Mucosa of gallbladder (tissue), 1 donor: ENCODE results near the gene RNF208. TPM values are rescaled to one million over a fixed set of nuclear protein-coding genes. Genes with fewer than 3 reads are reported as not detected.

ENCODE experiments used
- DNase-seq: peaks from one replicate; pipeline ENCODE4 v3.0.0-alpha.2; 2020; ENCODE audit warnings: low spot score
- total RNA-seq: library from RNA; stranded (reverse); gene quantifications from one replicate; pipeline ENCODE4 v1.2.1, GENCODE V29; 2021
- donor health status: DM: no; HTN: no; CAD: no.

RNF208 gene
- total RNA-seq, 1 donor from 2014 or later, result 16.8 TPM

- no peak for DNase-seq
These were observed 7.4 kb downstream of the RNF208 start for GRCh38 chr9:137214620-137215019.

GRCh38 chr9:137213160-137214060 lies 8.6 kb downstream of the RNF208 start:
- DNase-seq, result no peak

- DNase-seq, result no peak
These were observed 9.5 kb downstream of the RNF208 start for GRCh38 chr9:137212520-137212919.

- no peak for DNase-seq
These were observed 10.5 kb downstream of the RNF208 start for GRCh38 chr9:137211532-137211931.

DNA sequence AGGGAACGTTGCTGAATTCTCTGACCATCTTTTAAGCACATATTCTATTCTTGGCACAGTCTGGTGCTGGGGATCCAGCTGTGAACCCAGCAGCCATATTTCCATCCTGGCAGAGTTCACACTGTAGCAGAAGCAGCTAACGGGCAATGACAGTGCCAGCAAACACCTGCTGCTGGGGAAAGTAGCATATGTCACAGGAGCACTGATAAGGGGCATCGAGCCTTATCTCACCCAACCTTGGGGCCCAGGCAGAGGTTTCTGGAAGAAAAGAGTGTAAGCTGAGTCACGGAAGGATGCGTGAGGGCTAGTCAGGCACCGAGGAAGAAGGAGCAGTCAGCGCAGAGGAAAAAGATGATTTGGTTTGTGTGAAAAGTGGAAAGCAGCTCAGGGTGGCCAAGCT lies 15.4 kb downstream of the RNF208 start:
- DNase-seq, result no peak

DNA sequence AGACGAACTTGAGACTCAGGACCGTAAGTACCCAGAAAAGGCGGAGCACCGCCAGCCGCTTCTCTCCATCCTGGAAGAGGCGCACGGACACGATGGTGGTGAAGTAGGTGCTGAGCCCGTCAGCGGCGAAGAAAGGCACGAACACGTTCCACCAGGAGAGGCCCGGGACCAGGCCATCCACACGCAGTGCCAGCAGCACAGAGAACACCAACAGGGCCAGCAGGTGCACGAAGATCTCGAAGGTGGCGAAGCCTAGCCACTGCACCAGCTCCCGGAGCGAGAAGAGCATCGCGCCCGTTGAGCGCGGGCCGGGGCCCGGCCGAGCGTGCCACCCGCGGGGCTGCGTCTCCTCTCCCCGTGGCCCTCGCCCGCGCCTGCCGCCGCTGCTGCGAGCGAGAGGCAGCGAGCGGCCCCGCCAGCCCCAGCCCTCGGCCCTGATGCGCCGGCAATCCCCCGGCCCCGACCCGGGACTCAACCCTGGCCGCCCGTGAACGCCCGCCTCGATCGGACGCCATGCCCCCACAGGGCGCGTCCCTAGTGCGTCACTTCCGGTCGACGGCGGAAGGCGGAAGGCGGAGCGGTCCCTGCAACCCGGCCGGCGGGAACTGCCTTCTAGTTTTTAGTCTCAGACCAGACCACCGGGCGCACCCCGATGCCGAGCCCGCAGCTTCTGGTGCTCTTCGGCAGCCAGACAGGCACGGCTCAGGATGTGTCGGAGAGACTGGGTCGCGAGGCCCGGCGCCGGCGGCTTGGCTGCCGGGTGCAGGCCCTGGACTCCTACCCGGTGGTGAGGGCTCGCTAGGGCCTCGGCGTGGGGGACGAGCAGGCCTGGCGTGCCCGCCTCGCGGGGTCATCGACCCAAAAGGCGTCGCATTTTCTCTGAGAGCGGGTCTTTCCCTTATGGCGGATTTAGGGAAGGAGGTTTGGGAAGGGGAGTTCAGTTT lies 16.6 kb downstream of the RNF208 start, which contains the start of the genes NDOR1 and TMEM203:
Gene NDOR1 (plus strand): TSS at position 575 of the 944 bp plus-strand sequence. CDS start 78 bp downstream, at position 653.
Gene TMEM203 (minus strand): TSS at position 523 of the 944 bp plus-strand sequence. CDS start 234 bp downstream, at position 289.
- DNase-seq, result peak; percentile 92

DNA sequence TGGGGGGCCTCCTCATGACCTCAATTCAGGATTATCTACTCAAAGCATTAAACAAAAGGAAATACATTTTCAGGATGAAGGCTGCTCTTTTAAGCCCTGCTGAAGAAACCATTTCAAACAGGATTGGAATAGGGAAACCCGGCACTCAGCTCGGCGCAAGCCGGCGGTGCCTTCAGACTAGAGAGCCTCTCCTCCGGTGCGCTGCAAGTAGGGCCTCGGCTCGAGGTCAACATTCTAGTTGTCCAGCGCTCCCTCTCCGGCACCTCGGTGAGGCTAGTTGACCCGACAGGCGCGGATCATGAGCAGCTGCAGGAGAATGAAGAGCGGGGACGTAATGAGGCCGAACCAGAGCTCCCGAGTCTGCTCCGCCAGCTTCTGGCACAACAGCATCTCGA lies 17.3 kb downstream of the RNF208 start:
- DNase-seq, result no peak

GRCh38 chr9:137202966-137203365 lies 19.1 kb downstream of the RNF208 start:
- DNase-seq, result no peak

GRCh38 chr9:137201205-137201868 lies 20.7 kb downstream of the RNF208 start:
- DNase-seq, result no peak

DNA sequence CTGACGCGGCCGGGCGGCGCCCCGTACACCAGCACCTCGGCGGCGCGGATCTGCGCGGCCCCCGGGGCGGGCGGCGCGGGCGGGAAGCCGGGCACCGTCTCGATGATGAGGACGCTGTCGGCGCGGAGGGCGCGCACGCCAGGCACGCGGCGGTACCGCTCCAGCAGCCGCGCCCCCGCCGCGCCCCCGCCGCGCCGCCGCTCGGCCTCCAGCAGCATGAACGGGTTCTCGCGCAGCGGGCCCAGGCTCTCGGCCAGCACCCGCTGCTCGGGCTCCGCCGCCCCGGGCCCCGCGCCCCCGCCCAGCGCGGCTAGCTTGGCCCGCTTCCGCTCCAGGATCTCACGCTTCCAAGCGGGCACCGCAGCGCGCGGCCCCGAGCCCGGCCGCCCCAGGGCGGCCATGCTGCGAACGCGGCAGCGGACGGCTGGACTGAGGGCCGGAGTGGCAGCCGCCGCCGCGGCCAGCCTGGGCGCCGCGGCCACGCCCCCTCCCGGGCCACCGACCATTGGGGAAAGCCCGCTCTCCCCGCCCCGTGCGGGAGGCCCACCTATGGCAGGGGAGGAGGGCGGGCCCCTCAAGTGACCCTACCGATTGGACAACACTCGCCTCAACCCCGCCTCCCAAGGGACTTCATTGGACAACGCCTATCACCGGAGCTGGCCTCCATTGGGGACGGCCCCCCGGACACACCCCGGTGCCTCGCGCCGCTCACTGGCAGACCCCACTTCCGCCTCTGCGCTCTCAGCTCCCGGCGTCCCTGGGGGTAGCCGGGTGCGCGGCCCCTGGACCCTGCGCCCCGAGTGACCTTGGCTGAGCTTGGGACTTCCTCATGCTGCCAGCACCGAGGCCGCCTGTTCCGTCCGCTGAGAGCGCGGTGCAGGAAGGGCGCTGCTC lies 21.5 kb downstream of the RNF208 start, which contains the start of gene TPRN:
Gene TPRN (minus strand): TSS at position 431 of the 894 bp plus-strand sequence. CDS start 30 bp downstream, at position 401.
- peak; percentile 100 for DNase-seq

- no peak for DNase-seq
These were observed 22.5 kb downstream of the RNF208 start for GRCh38 chr9:137199411-137200121.

- DNase-seq, result no peak
These were observed 23.1 kb downstream of the RNF208 start for GRCh38 chr9:137198902-137199283.

GRCh38 chr9:137198051-137198901 lies 23.8 kb downstream of the RNF208 start:
- peak; percentile 77 for DNase-seq

DNA sequence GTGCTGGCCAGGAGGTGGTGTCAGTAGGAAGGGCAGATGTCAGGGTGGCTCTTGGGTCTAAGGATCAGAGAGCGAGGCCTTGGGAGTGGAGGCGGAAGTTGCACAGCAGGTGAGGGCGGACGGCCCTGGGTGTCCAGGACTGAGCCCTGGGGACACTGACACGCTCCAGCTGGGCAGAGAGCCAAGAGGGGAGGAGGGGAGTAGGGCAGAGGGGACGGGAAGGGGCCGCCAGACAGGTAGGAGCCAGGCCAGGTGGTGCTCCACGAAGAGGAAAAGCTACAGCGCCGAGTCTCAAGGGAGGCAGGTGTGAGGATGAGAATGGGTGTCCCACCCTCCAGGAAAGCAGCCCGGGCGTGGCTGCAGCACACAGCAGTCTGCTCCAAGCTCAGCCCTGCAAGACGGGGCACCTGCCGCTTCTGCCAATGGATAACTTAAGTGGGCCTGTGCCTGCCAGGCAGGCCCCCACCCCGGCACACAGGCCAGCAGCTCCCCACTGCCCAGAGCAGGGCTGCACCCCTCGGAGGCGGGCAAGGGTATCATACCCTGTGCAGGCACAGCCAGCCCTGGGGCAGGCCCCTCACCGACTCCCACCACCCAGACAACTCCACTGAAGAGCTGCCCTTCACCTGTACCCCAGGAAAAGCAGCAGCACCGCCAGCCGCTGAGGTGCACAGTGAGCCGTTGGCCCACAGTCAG lies 26.4 kb downstream of the RNF208 start:
- DNase-seq, result peak; percentile 34

DNA sequence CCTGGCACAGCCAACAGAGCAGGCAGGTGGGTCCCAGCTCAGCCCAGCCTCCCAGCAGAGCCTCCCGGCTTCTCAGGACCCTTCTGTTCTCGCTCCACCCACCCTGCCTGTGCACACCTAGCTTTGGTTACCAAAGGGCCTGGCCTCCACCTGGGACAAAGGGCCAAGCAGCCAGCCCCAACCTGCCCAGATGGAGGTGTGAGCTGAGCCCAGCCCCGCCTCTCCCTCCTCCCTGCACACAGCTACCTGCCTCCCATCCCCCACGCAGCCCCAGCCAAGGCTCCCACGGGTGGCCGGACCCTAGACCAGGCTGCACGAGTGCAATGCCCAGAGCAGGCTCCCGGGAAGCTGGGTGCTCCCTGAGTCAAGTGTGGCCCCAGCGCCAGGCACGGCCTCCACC lies 27.1 kb downstream of the RNF208 start:
- peak; percentile 50 for DNase-seq

DNA sequence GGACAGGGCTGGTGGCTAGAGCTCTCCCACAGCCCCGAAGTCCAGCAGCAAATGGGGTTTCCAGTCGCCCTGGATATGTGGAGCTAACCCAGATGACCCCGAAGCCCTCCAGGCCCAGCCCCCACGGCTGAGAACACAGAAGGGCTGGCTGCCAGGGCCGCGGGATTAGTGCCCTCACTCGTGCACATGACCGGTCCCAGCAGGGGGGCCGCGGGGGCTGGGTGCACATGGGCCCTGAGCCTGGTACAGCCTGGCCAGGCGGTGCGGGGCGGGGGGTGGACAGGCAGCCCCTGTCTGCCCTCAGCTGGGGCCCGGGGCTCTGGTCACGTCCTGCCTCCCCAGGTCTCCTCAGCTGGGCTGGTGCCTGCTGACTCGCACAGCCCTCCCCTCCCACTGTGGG lies 27.7 kb downstream of the RNF208 start:
- peak; percentile 47 for DNase-seq

DNA sequence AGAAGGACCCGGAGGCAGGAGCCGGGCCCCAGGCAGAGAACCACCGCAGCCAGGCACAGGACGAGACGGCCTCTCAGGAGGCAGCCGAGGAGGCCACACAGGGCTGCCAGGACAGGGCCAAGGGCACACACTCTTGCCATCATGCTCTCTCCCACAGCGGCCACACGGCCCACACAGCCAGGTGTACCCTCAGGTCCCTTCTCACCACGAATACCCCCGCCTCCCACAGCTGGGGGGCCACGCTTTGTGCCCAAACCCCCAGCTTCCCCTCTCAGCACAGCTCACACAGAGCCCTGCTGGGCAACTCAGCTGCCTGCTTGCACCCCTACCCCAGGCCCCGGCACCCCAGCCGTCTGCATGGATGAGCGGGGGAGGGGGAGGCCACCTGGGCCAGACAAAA lies 28.3 kb downstream of the RNF208 start:
- no peak for DNase-seq

DNA sequence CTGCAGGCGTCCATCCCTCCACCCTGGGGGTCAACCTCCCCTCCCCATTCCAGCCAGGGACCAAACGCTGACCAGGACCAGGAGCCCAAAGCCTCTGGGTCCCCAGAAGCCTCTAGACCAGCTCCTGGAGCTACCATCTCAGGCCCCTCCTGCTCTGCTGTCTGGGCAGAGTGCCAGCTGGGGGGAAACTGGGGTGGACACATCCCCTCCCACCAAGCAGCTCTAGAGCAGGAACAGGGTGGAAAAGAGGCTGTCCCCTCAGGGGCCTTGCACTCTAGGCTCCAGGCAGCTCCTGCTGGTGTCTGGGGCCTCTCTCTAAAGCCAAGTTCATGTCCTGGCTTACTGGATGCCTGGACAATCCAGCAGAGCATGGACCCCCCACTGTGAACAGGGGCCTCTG lies 29.2 kb downstream of the RNF208 start:
- no peak for DNase-seq
